ENCODE measurements around the gene VGLL2. TPM values are rescaled to one million over a fixed set of nuclear protein-coding genes. Genes with fewer than 3 reads are reported as not detected.

VGLL2 gene
- total RNA-seq = not detected in 2 replicates

GRCh38 chr6:117265410-117266256 is at the start of gene VGLL2:
TSS of gene VGLL2 (plus strand) at chr6:117265558. CDS start at chr6:117265764, 206 bp downstream.

Other genes starting within 250 kb of the VGLL2 start
- 0.08 and 1.4 TPM in 2 replicates for gene ROS1, start 160.4 kb downstream of the VGLL2 start, total RNA-seq
- 32.7 and 75.8 TPM in 2 replicates for gene DCBLD1, start 217.1 kb downstream of the VGLL2 start, total RNA-seq

Measured in epithelial cell of alveolus of lung (primary cell).